GM18873 (cell line): ENCODE data around the gene LEFTY2.
"Not testable (repeated sequence)": the region's sequence is repeated elsewhere in the genome, so short reads cannot be mapped to it uniquely, and the experiment has no call there.

Experiments used
- ATAC-seq: cut with Tn5 transposase; IDR thresholded peaks from one replicate; pipeline ENCODE4 v1.9.1; 2021; ENCODE audit warnings: mild to moderate bottlenecking, moderate library complexity, moderate number of reproducible peaks; ENCODE audit not compliant: unreplicated experiment, low FRiP score

LEFTY2 gene

GRCh38 chr1:225908773-225909172 lies 32.2 kb downstream of the LEFTY2 start:
- ATAC-seq = no peak

GRCh38 chr1:225908013-225908640 lies 32.9 kb downstream of the LEFTY2 start:
- ATAC-seq = no peak

GRCh38 chr1:225907341-225907740 lies 33.7 kb downstream of the LEFTY2 start:
- no peak for ATAC-seq

GRCh38 chr1:225906467-225906866 lies 34.6 kb downstream of the LEFTY2 start:
- ATAC-seq = no peak

GRCh38 chr1:225903623-225904022 lies 37.4 kb downstream of the LEFTY2 start:
- ATAC-seq = no peak

GRCh38 chr1:225899044-225899925 lies 41.7 kb downstream of the LEFTY2 start:
- ATAC-seq = no peak

- ATAC-seq = no peak
These were observed 43.2 kb downstream of the LEFTY2 start for GRCh38 chr1:225897595-225898514.

GRCh38 chr1:225896937-225897549 lies 44.0 kb downstream of the LEFTY2 start:
- peak; percentile 100 for ATAC-seq

- no peak for ATAC-seq
These were observed 44.5 kb downstream of the LEFTY2 start for GRCh38 chr1:225896494-225896893.

- no peak for ATAC-seq
These were observed 48.7 kb downstream of the LEFTY2 start for GRCh38 chr1:225892307-225892706.

- no peak for ATAC-seq
These were observed 49.6 kb downstream of the LEFTY2 start for GRCh38 chr1:225891229-225891972.

GRCh38 chr1:225890346-225891228 lies 50.4 kb downstream of the LEFTY2 start:
- no peak for ATAC-seq

GRCh38 chr1:225889743-225890142 lies 51.3 kb downstream of the LEFTY2 start:
- no peak for ATAC-seq

- ATAC-seq = no peak
These were observed 52.0 kb downstream of the LEFTY2 start, which contains the start of gene LEFTY1 for GRCh38 chr1:225888898-225889601. LEFTY1 (minus strand) TSS chr1:225889146; CDS start chr1:225889066, 80 bp downstream.

- ATAC-seq = no peak
These were observed 52.6 kb downstream of the LEFTY2 start for GRCh38 chr1:225888289-225888897.

- not testable (repeated sequence) for ATAC-seq
These were observed 53.3 kb downstream of the LEFTY2 start for GRCh38 chr1:225887554-225888288.

GRCh38 chr1:225887030-225887314 lies 54.0 kb downstream of the LEFTY2 start:
- ATAC-seq = no peak
